Activated CD4-positive, alpha-beta T cell treated with anti-CD3 and anti-CD28 coated beads, Interleukin-2, amount 50 U/mL, for 4 hours (primary cell): ENCODE measurements around the gene FETUB.
"Not testable (repeated sequence)": the region's sequence is repeated elsewhere in the genome, so short reads cannot be mapped to it uniquely, and the experiment has no call there.

ENCODE experiments used
- DNase-seq, 2 experiments: peaks; one replicate each; pipeline ENCODE4 v3.0.0-alpha.2; 2020

Gene FETUB

DNA sequence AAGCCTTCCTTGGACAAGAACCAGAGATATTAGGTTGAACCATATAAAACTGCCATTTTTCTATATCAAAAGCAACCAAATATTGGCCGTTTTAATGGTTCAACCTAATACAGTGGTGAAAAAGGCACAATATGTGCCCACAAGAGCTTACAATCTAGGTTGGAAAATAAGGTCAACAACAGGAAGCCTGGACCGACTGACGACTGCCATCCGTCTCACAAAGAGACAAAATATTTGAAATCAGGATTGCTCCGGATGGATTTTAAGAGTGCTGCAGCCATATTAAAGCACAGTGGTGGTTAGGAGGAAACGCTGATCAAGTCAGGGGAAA is 26.0 kb upstream of the FETUB start:
- DNase-seq = no peak

DNA sequence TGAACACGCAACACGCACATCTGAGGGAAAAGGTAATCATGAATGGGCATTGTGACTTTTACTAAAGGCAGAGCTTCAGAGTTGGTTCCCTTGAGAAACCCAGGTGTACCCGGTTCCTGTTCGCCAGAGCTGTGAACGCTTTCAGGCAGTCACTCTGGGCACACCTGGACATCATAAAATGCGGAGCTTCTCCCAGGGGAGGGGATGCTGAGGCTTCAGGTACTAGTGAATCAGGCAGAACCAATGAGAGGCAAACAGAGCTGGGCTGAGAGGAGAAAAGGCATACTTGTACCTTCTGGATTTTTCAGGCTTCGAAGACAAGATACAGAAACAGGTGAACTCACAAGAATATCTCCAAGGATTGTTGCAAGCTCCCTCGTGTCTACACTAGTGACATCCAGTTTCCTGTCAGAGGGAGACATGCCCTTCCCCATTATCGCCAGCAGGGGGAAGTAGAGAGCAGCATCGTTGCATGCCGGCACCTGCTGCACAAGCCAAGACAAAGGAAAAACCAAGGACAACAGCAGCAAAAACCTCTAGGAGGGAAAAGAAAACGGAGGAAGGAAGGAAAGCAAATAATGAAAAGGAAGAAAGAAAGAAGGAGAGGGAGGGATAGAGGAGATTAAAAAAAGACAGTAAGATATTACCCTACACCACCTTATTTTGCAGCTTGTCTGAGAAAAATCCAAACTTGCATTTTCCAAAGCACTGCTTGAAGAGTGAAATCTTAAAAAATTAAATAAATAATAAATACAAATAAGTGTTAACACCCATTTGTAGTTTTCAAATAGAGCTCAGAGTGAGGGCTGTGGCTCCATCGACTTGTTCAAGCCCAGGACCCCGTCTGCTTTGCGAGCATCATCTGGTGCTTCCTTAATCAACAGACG is 25.4 kb upstream of the FETUB start:
- DNase-seq = peak; percentile 67 to 71

DNA sequence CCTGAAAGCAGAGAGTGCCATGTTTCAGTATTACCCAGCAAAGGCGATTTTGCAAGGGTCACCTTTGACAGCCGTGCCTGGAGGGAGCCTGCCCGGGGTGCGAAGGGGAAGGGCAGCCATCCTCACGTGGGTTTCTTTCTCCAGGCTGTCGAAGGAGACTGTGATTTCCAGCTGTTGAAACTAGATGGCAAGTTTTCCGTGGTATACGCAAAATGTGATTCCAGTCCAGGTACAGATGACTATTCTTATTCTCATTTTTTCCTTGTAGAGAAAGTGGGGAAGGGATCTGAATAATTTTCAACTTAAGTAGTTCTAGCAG is 23.9 kb upstream of the FETUB start:
- no peak for DNase-seq

DNA sequence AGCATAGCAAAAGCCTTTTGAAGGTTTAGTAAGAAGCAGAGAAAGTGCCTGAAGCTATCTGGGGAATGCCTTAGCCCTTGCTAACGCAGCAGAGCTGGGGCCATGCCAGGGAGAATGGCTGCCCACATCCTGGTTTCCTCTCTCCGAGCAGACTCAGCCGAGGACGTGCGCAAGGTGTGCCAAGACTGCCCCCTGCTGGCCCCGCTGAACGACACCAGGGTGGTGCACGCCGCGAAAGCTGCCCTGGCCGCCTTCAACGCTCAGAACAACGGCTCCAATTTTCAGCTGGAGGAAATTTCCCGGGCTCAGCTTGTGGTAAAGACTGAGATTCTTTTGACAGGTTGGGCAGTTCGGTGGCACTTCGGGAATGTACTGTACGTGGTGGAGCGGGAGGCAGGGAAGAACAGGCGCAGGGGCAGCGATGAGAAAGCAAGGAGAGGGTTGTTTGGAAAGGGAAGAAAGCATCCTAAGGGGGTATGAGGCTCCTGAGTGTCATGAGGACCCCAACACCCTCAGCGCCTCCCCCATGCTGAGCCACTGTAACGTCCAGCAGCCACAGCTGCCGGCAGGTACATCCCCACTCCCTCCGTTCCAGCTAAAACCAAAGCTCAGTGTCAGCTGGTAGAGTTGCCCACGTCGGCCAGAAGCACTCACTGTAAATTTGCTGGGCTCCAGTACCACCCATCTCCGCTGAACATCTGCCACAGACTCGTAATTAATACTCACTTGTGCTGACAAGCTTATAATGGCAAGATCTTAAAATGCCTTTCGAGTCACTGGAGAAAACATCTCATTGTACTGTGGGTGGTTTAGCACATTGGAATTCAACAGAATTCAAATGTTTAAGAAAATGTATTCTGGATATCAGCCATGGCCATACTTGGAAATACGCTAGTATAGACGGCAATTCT is 22.9 kb upstream of the FETUB start:
- peak; percentile 77 to 79 for DNase-seq

DNA sequence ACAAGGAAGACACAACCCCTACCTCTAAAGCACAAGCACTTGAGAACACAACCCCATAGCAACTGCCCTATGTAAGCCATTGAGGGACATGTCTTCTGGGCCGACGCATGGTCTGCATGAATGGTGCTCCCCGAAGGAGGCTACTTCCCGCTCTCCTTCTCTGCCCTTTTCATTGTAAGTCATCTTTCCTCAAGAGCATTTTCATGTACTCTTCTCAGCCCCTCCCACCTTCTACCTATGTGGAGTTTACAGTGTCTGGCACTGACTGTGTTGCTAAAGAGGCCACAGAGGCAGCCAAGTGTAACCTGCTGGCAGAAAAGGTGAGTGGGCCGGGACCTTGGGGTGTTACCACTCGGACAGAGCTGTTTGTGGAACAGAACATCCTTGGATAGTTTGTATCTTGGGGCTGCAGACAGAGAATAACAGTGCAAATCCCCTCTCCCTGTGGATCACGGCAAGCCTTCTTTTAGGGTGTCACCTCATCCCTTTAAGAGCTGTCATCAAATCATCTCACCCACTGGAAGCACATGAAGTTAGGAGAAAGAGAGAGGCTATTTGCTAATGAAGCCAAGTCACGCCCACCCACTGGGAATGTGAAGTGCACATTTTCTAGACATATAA is 21.8 kb upstream of the FETUB start:
- DNase-seq = no peak

DNA sequence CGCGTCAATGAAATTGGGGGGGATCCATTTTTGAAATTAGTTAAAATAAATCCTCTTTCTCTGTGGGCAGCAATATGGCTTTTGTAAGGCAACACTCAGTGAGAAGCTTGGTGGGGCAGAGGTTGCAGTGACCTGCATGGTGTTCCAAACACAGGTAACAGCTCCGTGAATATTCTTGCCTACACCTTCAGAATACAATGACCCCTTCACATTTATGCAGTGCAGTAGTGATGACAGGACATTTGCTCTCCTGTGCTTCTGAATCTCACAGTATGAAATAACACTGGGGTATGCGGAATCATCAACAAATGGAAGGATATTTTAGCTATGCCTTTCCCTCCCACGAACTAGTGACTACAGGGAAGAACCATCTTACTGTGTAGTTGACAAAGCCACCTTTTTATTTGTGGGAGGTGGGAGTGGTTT is 20.4 kb upstream of the FETUB start:
- no peak for DNase-seq

DNA sequence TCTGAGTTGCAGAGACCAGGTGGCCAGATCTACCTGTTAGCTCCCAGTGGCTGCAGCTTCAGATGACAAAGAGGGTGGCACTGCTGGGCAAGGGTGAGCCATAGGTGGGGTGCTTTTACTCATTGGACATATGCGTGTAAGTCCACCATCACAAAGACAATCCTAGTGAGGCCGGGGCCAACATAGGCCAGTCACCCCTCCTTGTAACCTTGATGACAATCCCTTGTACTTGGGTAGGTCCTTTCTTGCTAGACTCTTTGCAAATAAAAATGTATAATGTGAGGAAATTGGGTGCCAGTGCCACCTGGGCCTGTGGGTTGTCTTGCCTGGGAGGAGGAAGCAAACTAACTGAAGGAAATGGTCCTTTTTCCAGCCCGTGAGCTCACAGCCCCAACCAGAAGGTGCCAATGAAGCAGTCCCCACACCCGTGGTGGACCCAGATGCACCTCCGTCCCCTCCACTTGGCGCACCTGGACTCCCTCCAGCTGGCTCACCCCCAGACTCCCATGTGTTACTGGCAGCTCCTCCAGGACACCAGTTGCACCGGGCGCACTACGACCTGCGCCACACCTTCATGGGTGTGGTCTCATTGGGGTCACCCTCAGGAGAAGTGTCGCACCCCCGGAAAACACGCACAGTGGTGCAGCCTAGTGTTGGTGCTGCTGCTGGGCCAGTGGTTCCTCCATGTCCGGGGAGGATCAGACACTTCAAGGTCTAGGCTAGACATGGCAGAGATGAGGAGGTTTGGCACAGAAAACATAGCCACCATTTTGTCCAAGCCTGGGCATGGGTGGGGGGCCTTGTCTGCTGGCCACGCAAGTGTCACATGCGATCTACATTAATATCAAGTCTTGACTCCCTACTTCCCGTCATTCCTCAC is 19.7 kb upstream of the FETUB start:
- DNase-seq = no peak

DNA sequence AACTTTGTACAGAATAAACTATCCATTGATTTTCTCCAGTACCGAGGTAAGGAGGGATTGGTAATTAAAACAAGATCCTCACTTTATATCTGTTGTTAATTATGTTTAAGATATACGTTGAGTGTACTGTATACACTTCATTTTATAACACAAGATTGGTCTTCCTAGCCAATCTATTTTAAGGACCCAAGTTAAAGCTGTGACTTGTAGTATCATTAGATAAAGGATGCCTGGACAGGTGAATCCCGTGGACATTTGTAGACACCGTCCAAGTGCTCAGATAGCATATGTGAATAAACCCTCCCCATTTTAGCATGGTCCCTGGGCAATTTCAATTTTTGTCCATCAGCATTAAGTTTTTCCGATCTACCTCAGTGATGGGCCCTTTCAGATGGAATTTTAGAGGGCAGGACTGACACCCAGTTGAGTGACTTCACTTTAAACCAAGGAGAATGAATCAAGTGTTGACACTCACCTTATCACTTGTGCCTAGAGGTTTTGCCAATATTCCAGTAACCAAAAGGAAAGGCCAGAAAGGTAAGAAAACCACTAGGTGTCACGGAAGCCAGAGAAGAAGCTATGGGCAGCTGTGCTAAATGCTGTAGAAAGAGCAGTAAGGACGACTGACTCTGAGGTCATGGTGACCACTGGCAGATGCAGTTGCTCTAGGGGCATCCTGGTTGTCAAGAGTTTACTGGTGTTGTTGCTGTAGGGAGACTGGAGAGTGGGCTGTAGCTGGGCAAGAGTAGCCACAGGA is 18.1 kb upstream of the FETUB start:
- no peak for DNase-seq

DNA sequence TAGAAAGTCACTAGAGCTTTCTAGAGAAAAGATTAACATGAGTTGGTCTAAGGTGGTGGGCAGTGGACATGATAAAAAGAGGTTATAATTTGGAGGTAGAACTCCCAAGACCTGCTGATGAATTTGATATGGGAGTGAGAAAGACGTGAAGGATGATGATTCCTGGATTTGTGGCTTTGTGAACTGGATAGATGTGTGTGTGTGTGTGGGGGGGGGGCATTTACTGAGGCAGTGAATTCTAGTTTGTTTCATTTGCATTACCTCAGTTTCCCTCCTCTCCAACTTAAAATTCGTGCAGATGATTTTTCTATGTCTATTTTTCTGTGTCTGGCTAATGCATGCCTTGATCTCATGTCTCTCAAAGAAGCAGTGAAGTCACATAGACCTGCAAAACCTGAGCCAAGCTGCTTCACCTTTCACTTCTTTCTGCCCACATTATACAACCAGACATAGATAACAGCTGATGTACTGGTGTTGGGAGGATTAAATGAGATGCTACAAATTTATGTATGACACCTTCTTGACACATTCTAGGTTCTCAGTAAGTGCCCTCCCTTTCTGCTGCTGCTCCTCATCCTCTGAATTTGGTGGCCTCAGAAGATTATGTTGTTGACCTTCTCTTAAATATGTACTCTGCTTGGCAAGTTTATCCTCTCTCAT is 17.4 kb upstream of the FETUB start:
- DNase-seq = no peak

DNA sequence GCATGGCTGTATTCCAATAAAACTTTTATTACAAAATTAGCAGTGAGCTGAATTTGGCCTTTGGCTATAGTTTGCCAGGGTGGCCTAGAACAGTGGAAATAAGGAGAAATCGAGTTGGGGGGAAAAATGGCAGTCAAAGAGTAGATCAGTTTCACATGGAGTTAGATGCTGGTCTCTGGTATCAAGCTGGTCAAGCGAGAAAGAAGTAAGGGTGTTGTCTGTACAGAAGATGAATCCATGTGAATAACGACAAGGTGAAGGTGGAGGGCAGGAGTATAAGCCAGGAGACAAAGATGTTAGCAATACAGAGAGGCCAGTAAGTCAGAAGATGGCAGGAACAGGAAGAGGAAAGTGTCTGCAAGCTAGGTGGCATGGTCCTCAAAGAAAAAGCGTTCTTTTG is 15.6 kb upstream of the FETUB start:
- no peak for DNase-seq

DNA sequence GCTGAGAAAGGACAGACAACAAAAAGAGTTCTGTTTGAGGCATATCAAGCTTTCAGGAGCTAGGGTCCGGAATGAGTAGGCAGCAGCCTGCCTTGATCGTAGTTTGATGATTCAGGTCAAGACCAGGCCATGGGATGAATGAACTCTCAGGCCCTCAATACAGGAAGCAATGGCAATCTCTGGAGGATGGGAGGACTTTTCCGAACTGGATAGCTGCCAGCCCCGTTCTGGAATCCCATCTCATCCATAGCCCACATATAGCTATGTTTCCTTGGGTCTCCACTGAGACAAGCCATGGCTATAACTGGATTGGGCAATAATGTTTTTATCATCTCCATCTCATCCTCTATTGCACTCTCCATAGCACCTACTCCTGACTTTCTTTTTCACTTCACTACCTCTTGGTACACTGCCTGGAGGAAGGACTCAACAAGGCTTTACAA is 14.6 kb upstream of the FETUB start:
- no peak for DNase-seq

DNA sequence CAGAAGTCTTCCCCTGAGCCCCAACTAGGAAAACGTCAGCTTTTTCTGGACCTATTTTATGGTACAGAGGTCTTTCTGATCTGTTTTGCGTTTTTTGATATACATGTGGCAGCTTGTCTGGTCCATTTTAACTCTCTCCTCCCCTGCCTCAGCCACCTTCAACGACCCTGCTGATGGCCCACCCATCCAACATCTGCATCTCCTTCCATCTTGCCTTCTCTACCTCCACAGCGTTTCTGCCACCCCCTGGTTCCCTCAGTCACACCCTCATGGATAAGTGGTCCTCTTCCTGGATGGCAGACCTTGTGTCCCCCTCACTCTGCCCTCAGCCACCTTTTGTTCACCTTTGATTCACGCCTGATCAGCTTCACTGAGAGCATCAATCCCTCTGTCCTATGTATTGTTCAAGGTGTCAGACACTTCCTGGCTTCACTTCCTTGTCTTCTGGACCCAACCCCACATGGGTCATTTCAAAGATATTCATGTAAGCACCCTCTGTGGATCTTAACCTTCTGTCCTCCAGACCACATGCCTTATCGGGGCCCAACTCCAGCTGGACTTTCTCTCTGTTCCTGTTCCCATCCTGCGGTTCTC is 13.8 kb upstream of the FETUB start:
- DNase-seq = no peak

DNA sequence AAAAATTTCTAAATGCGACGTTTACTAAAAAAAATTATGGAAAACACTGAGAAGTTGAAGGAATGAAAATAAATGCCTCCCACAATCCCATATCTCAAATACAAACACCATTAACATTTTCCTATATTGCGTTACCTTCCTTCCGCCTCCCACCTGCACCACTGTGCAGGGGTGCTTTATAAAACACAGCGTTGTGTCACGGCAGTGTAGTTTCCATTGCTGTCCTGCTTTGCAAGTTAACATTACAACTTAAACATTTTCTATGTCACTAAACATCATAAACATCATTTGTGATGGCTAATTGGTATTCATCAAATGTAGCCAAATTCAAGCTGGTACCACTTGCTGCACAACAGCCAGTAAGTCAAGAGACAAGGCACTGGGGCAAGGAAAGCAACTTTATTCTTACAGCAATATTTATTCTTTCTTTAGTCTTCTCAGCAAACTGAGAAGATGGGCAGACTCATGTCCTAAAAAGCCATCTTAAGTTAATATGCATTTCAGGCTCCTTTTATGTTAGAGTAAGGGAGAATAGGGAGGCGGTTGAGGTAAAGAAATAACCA is 12.3 kb upstream of the FETUB start:
- no peak for DNase-seq

DNA sequence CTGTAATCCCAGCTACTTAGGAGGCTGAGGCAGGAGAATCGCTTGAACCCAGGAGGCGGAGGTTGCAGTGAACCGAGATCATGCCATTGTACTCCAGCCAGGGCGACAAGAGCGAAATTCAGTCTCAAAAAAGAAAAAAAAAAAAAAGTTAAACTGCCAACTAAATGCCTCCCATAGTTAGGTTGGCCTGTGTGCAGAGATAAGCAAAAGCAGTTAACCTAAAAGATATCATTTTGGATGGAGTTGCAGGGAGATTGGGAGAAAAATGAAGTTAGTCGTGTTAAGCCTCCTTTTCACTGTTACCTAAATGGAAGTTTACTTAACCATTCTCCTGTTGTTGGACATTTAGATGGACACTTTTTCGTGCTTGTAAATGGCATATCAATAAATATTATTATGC is 11.4 kb upstream of the FETUB start:
- no peak for DNase-seq

DNA sequence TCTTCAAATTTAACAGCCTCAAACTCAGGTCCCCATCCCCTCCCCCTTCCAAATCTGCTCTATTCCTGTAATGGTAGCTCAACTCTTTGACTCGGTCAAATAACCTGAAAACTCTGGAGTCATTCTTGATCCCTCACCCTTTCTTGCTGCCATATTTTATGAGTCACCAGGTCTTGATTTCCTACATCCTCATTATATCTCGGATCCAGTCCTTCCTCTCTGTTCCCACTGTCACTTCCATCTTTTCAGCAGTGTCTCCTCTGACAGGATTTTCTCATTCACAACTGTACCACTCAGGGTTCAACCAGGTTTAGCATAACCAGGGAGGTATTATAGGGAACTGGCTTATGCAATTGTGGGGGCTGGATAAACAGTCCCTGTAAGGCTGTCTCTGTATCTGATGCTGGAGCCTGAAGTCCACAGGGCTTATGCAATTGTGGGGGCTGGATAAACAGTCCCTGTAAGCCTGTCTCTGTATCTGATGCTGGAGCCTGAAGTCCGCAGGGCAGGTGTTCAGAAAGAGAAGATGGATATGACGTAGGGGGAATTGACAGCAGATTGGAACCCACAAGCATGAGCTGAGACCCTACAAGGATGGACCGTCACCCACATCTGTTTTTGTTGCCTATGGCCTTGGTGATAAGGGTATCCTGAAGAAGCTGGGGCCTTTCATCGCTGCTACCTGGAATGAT is 9.1 kb upstream of the FETUB start:
- no peak for DNase-seq

DNA sequence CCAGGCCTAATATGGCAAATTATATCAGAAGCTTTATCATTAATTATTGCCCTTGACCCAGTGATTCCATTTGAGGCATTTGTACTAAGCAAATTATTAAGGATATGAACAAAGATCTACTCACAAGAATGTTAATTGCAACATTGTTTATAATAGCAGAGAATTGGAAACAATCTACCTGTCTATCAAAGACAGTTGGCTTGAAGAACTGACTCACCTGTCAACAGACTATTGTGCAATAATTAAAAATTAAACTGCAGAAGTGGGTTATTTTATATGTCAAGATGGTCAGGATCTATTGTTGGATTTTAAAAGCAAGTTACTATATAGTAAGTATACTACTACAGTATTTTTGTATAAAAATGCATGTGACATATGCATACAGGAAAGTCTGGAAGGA is 6.7 kb upstream of the FETUB start:
- DNase-seq = no peak

DNA sequence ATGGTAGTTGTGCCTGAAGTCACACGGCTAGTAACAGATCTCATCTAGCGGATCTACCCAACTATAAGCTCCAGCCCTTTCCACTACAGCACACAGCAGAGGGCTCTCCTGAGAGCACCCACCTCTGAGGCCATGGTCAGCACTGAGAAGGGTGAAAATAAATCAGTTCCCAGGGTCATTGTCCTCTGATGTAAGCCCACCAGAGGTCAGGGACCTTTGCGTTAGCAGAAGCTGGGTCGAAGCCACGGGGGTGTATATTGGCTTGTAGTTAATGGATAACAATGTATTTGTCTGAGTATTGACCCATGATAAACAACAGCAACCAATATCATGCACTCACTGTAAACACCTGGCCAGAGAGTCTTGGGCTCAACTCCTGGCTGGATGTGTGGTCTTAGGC is 6.0 kb upstream of the FETUB start:
- DNase-seq = not testable (repeated sequence)

DNA sequence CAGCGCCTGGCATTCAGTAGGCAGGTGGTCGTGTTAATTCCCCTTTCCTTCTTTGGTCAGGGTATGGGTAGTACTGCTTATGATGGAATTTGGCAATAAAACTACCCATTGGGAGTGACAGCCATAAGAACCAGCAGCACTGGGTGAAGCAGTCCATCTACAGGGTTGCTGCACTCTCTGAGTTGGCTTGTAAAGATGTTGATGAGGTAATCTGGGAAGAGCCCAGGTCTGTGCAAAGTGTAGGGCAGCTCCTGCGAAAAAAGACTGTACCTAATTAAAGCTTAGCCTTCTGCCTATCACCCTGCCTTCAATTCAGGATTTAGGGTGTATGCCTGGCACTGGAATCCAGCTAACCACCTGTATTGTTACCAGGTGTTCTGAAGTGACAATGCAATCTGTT is 4.7 kb upstream of the FETUB start:
- no peak for DNase-seq

DNA sequence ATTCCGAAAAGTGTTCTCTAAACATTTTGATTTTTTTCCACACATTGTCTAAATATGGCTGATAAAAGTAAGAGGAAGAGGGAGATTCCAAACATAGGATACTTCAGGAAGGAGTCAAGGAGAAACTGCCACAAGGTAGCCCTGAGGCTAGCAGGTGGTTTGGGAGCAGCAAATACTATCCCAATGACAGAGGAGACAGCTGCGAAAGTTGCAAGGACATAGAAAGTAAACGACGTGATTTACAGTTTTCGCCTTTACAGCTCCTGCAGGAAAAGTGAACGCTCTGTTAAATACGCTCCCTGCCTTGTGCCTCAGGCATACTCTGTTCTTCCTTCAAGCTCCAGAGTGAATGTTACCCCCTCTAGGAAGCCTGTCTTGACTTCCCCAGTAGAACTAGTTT is 3.7 kb upstream of the FETUB start:
- no peak for DNase-seq

DNA sequence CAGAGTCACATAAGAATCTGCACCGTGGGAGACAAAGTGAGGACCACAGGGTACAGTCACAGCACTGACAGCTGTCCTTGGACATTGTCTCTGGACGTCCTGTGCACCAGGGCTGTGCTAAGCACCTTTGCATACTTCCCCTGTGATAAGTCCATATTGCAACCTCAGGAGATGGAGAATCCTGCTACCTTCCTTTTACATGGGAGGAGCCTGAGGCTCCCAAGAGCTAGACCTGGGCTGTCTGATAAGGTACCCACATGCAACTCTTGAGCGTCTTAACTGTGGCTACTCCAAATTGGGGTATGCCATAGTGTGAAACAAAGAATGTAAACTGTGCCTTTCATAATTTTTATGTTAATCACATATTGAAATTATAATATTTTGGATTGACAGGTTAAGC is 2.5 kb upstream of the FETUB start:
- no peak for DNase-seq
